Loucy (cell line): Measurements from ENCODE around the gene STX10.

Experiments
- EZH2phosphoT487 ChIP-seq: fragments of 200-600 bp; IDR thresholded peaks from 2 replicates; pipeline ENCODE4 v1.6.1; 2018; ENCODE audit warnings: antibody characterized with exemption, mild to moderate bottlenecking, moderate library complexity, borderline replicate concordance
- TF ChIP-seq, protein P1 (sequence below): fragments of 200-600 bp; sonication (generic); conservative IDR thresholded peaks from 2 replicates; pipeline ENCODE4 v1.5.1; 2014; ENCODE audit warnings: mild to moderate bottlenecking, antibody characterized with exemption, low read length

DNA sequence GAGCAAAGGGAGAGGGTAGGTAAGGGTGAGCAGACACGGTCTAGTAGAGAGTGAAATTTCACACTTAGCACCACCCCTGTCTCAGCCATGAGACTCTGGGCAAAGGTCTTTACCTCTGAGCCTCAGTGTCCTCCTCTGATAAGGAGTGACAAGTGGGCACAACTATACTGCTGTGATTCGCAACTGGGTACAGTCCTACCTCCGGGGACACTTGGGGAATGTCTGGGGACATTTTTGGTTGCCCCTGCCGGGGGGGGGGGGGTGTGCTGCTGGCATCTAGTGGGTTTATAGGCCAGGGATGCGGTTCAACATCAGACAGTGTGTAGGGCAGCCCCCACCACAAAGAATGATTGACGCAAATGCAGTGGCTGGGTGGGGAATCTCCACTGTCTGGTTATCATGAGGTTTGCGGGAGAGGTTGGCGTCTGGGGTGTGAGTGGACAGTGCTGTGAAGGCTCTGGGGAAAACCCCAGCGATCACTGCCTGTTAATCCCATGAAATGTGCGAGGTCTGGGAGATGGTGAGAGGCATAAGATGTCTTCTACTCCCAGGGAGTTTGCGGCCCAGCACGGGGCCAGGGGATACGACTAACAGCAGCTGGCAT, 27.8 kb downstream of the STX10 start:
- TF ChIP-seq, protein P1, sequence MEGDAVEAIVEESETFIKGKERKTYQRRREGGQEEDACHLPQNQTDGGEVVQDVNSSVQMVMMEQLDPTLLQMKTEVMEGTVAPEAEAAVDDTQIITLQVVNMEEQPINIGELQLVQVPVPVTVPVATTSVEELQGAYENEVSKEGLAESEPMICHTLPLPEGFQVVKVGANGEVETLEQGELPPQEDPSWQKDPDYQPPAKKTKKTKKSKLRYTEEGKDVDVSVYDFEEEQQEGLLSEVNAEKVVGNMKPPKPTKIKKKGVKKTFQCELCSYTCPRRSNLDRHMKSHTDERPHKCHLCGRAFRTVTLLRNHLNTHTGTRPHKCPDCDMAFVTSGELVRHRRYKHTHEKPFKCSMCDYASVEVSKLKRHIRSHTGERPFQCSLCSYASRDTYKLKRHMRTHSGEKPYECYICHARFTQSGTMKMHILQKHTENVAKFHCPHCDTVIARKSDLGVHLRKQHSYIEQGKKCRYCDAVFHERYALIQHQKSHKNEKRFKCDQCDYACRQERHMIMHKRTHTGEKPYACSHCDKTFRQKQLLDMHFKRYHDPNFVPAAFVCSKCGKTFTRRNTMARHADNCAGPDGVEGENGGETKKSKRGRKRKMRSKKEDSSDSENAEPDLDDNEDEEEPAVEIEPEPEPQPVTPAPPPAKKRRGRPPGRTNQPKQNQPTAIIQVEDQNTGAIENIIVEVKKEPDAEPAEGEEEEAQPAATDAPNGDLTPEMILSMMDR, result no peak
- TF ChIP-seq EZH2phosphoT487, result no peak
